Ovary (tissue), 9 donors: ENCODE results near the gene POM121L2. TPM values are rescaled to one million over a fixed set of nuclear protein-coding genes. Genes with fewer than 3 reads are reported as not detected.

Experiments
- DNase-seq, 5 donors: peaks; one replicate each; pipeline ENCODE4 v3.0.0-alpha.2; 2019 to 2020
- H3K27ac ChIP-seq, 2 donors: fragments of 200-600 bp; one replicate each; pipeline versions ENCODE4 v1.5.1 to v1.8.0; 2019 to 2022
- H3K27me3 ChIP-seq: fragments of 200-600 bp; one replicate; pipeline ENCODE4 v1.8.0; 2022
- H3K36me3 ChIP-seq: fragments of 200-600 bp; sonication (generic); one replicate; pipeline ENCODE4 v1.5.1; 2019
- H3K4me1 ChIP-seq: one replicate; pipeline ENCODE4 v1.8.1; 2013; ENCODE audit warnings: mild to moderate bottlenecking, moderate library complexity; ENCODE audit not compliant: insufficient read depth
- H3K4me3 ChIP-seq: fragments of 200-600 bp; sonication (generic); one replicate; pipeline ENCODE4 v1.5.1; 2017
- H3K9me3 ChIP-seq, 2 donors: fragments of 200-600 bp in 1 of 2; sonication (generic) in 1 of 2; one replicate each; pipeline versions ENCODE4 v1.5.1 to v1.8.1; 2013 to 2019; ENCODE audit warnings: mild to moderate bottlenecking in 1 of 2, moderate library complexity in 1 of 2
- CTCF ChIP-seq, 3 donors: fragments of 450-650 bp in 2 of 3; fragments of 200-600 bp in 1 of 3; IDR thresholded peaks; one replicate each; pipeline versions ENCODE4 v1.5.1 to v1.8.0; 2016 to 2022; ENCODE audit warnings: antibody characterized with exemption in 3 of 3, mild to moderate bottlenecking in 1 of 3
- EP300 ChIP-seq: sonication (generic); formaldehyde crosslinking; IDR thresholded peaks from one replicate; pipeline ENCODE4 v1.6.1; 2017; ENCODE audit warnings: antibody characterized with exemption
- POLR2A ChIP-seq: fragments of 450-650 bp; IDR thresholded peaks from one replicate; pipeline ENCODE4 v1.6.1; 2017; ENCODE audit warnings: antibody characterized with exemption, mild to moderate bottlenecking, moderate library complexity
- WGBS, 3 donors: extraction: QIAGEN DNeasy Blood & Tissue Kit in 1 of 3; methylation state at CpG; one replicate each; pipeline versions ENCODE4 v1.1.5 to v1.1.7; 2013 to 2017; 5-methylcytosine and 5-hydroxymethylcytosine counted together
- intact Hi-C, 4 donors: fragments of 100-400 bp; cut with DNase I; formaldehyde crosslinking; loops; one replicate each; pipeline versions ENCODE4 v1.11.0 to v1.15.1; 2022 to 2023
- polyA plus RNA-seq, 2 donors: library from polyadenylated mRNA; stranded (reverse); fragments of 200-250 nt in 1 of 2; fragments of 350-450 nt in 1 of 2; fragmentation: Illumina TruSeq in 1 of 2; extraction: RNeasy Lipid Tissue Mini Kit (QIAGEN cat#74804) in 1 of 2; gene quantifications; one replicate each; pipeline ENCODE4 v1.2.3, GENCODE V29; 2013 to 2014
- total RNA-seq, 7 donors: library from RNA; depleted of rRNA in 2 of 7; stranded (reverse); fragments of >200 nt in 2 of 7; fragmentation: NEBNext Ultra II Directional in 3 of 7; extraction: Animal tissue kit (Norgen Biotek cat#: 25700) in 3 of 7; gene quantifications; one replicate each; pipeline versions ENCODE4 v1.1.0 to v1.2.4, GENCODE V29; 2016 to 2023
- donor health status: DM: no; HTN: no; CAD: no; lungs with moderate emphysema.
- donor health status: DM: no; HTN: no; CAD: no.
- donor health status: Bipolar disorder and iron deficiency.
- donor health status: DM: yes; HTN: yes; CAD: no.
- donor health status: DM: no; HTN: no; CAD: no.
- donor health status: DM: yes; HTN: yes; CAD: no.

Gene POM121L2
- total and polyA plus RNA-seq, 9 donors, result 0.02 to 0.05 TPM; not detected in 7

- no peak for TF ChIP-seq POLR2A
- no peak for TF ChIP-seq CTCF (IDR thresholded peaks at IDR 0.05)
- no peak for TF ChIP-seq EP300
These were observed 22.1 kb upstream of the POM121L2 start for GRCh38 chr6:27334141-27334540.

GRCh38 chr6:27333642-27334040 is 21.6 kb upstream of the POM121L2 start:
- Histone ChIP-seq H3K36me3 (no peaks in the 10 kb centered on the region), H3K9me3 (no peaks in the 10 kb centered on the region), H3K4me3 (no peak overlapping the region), H3K4me1 (no peaks in the 10 kb centered on the region), H3K27me3 (no peaks in the 10 kb centered on the region), H3K27ac (no peak overlapping the region)
- 40 to 50% (median 41%) methylated on average over 3 of the region's 3 CpGs for WGBS, 3 donors
- intact Hi-C loops, result no loop called here
- TF ChIP-seq EP300, result no peak
- no peak for TF ChIP-seq POLR2A
- DNase-seq, result no peak

More at GRCh38 chr6:27334141-27334540, 22.1 kb upstream of the POM121L2 start:
- Histone ChIP-seq H3K4me3 (no peak overlapping the region), H3K27me3 (no peaks in the 10 kb centered on the region), H3K9me3 (no peaks in the 10 kb centered on the region), H3K27ac (no peak overlapping the region), H3K4me1 (no peaks in the 10 kb centered on the region), H3K36me3 (no peaks in the 10 kb centered on the region)
- intact Hi-C loops, result no loop called here
- DNase-seq, result no peak
- WGBS, 3 donors, result 40 to 63% (median 43%) methylated on average over 10 of the region's 10 CpGs

- WGBS, 3 donors, result 5% methylated on average over 32 of the region's 32 CpGs
- Histone ChIP-seq H3K4me3 (peak overlapping the region; percentile 33), H3K4me1 (no peaks in the 10 kb centered on the region), H3K36me3 (no peaks in the 10 kb centered on the region), H3K27me3 (no peaks in the 10 kb centered on the region), H3K9me3 (no peaks in the 10 kb centered on the region), H3K27ac (no peak overlapping the region)
- intact Hi-C loops, result no loop called here
- peak; percentile 29 to 48 (median 46) for DNase-seq
- TF ChIP-seq CTCF (IDR thresholded peaks at IDR 0.05) (no peak), POLR2A (no peak), EP300 (no peak)
These were observed 20.9 kb upstream of the POM121L2 start for GRCh38 chr6:27332692-27333641.

- Histone ChIP-seq H3K4me1 (no peaks in the 10 kb centered on the region), H3K9me3 (no peaks in the 10 kb centered on the region), H3K27me3 (no peaks in the 10 kb centered on the region), H3K27ac (no peak overlapping the region), H3K36me3 (no peaks in the 10 kb centered on the region), H3K4me3 (no peak overlapping the region)
- intact Hi-C loops, result no loop called here
- 28 to 39% (median 39%) methylated on average over 1 of the region's 1 CpG for WGBS, 3 donors
- no peak for DNase-seq
- TF ChIP-seq EP300, result no peak
- no peak for TF ChIP-seq CTCF (IDR thresholded peaks at IDR 0.05)
- TF ChIP-seq POLR2A, result no peak
These were observed 15.1 kb upstream of the POM121L2 start for GRCh38 chr6:27327023-27327738.
